ENCODE measurements around the gene POLD3.
"Not testable (repeated sequence)": the region's sequence is repeated elsewhere in the genome, so short reads cannot be mapped to it uniquely, and the experiment has no call there.

POLD3 gene

GRCh38 chr11:74654976-74655375, 62.6 kb downstream of the POLD3 start:
- POLR2A ChIA-PET = no interaction called here
- CTCF ChIA-PET = interaction anchor here (0.7 to 1.0 kb wide), 2 partner anchors 9 to 30 kb away, joined by 3 read pairs; no protein-coding TSS in a partner anchor
- DNase-seq (ENCODE audit: extremely low spot score) = no peak
- TF ChIP-seq CTCF (IDR thresholded peaks at IDR 0.05; ENCODE audit: control extremely low read depth, extremely low read depth, low read depth, missing control alignments) = no peak

- CTCF ChIA-PET = interaction anchor here (1.5 kb wide), 1 partner anchor 44 kb away, joined by 4 read pairs; no protein-coding TSS in a partner anchor
- POLR2A ChIA-PET; DNase-seq (ENCODE audit: extremely low spot score): not testable (repeated sequence)
Measured at GRCh38 chr11:74659124-74659523, 66.7 kb downstream of the POLD3 start.

- POLR2A ChIA-PET = no interaction called here
- CTCF ChIA-PET = interaction anchor here (1.1 kb wide), 1 partner anchor 28 kb away, joined by 3 read pairs; no protein-coding TSS in a partner anchor
- no peak for TF ChIP-seq CTCF (IDR thresholded peaks at IDR 0.05; ENCODE audit: control extremely low read depth, extremely low read depth, low read depth, missing control alignments)
- DNase-seq (ENCODE audit: extremely low spot score) = no peak
Measured at GRCh38 chr11:74662487-74663103, 70.2 kb downstream of the POLD3 start.

GRCh38 chr11:74663315-74663714, 70.9 kb downstream of the POLD3 start:
- POLR2A ChIA-PET = no interaction called here
- CTCF ChIA-PET = no interaction called here
- no peak for DNase-seq (ENCODE audit: extremely low spot score)
- TF ChIP-seq CTCF (IDR thresholded peaks at IDR 0.05; ENCODE audit: control extremely low read depth, extremely low read depth, low read depth, missing control alignments) = no peak

- no peak for TF ChIP-seq CTCF (IDR thresholded peaks at IDR 0.05; ENCODE audit: control extremely low read depth, extremely low read depth, low read depth, missing control alignments)
- POLR2A ChIA-PET = no interaction called here
- peak; percentile 10 for DNase-seq (ENCODE audit: extremely low spot score)
- CTCF ChIA-PET = interaction anchor here (1.3 to 2.0 kb wide), 2 partner anchors 57 to 70 kb away, joined by 3 to 5 read pairs; no protein-coding TSS in a partner anchor
Measured at GRCh38 chr11:74669211-74670160, 77.1 kb downstream of the POLD3 start.

- no peak for TF ChIP-seq CTCF (IDR thresholded peaks at IDR 0.05; ENCODE audit: control extremely low read depth, extremely low read depth, low read depth, missing control alignments)
- ChIA-PET CTCF (interaction anchor here (0.9 to 2.0 kb wide), 3 partner anchors 33 to 70 kb away, joined by 3 to 5 read pairs (median 4); no protein-coding TSS in a partner anchor), POLR2A (no interaction called here)
- no peak for DNase-seq (ENCODE audit: extremely low spot score)
Measured at GRCh38 chr11:74670171-74670570, 77.8 kb downstream of the POLD3 start.
